ENCODE results near the gene LIMD2. TPM values are rescaled to one million over a fixed set of nuclear protein-coding genes. Genes with fewer than 3 reads are reported as not detected.

The LIMD2 gene
- polyA plus RNA-seq, 1 of the 3 experiments (the other 2 are of a cell fraction), result 78.0 TPM

GRCh38 chr17:63685578-63685977 is 14.3 kb downstream of the LIMD2 start:
- CTCF ChIA-PET, result interaction anchor here (0.5 to 17.5 kb wide), 5 partner anchors 5 to 260 kb away, joined by 3 to 233 read pairs (median 6); no protein-coding TSS in a partner anchor
- no peaks in the 10 kb centered on the region for H3K79me2 ChIP-seq (ENCODE audit: insufficient read depth)
- H3K36me3 ChIP-seq (replicated peaks in 1 of 2; ENCODE audit: control insufficient read depth in 1 of 2, insufficient read depth in 2 of 2, low read length in 1 of 2), result peaks cover 49 to 50% of the 10 kb centered on the region in 2 experiments

GRCh38 chr17:63685041-63685440 is 14.9 kb downstream of the LIMD2 start:
- H2AFZ ChIP-seq (ENCODE audit: low read depth), result no peak overlapping the region
- TF ChIP-seq RAD21 (IDR thresholded peaks at IDR 0.05; ENCODE audit: low read length) (no peak), NFIC (IDR thresholded peaks at IDR 0.05; ENCODE audit: borderline replicate concordance) (peak; percentile 37), FOXJ3 (CRISPR knock-in tag; IDR thresholded peaks at IDR 0.05) (no peak)
- no peaks in the 10 kb centered on the region for H4K20me1 ChIP-seq (ENCODE audit: insufficient read depth)
- ChIA-PET POLR2A (interaction anchor here (0.6 to 1.3 kb wide), 2 partner anchors 13 to 104 kb away, joined by 3 to 6 read pairs; no protein-coding TSS in a partner anchor), CTCF (interaction anchor here (1.1 to 17.5 kb wide), 4 partner anchors 5 to 259 kb away, joined by 3 to 233 read pairs (median 120); no protein-coding TSS in a partner anchor)
- no peak overlapping the region for H3K4me3 ChIP-seq (ENCODE audit: low read depth in 2 of 2, low read length in 1 of 2)
- H3K9me2 ChIP-seq, result no peaks in the 10 kb centered on the region
- no peak overlapping the region for H3K9ac ChIP-seq
- H3K79me2 ChIP-seq (ENCODE audit: insufficient read depth), result no peaks in the 10 kb centered on the region
- peak overlapping the region in 1 of 2 experiments; percentile 25; a peak in 1 of 4 replicates for H3K27ac ChIP-seq (ENCODE audit: low read depth in 2 of 2, low read length in 1 of 2)
- no peak overlapping the region for H3K4me2 ChIP-seq
- no peaks in the 10 kb centered on the region for H3K27me3 ChIP-seq (ENCODE audit: insufficient read depth)
- no peak for DNase-seq
- peaks cover 43 to 46% of the 10 kb centered on the region in 2 experiments for H3K36me3 ChIP-seq (replicated peaks in 1 of 2; ENCODE audit: control insufficient read depth in 1 of 2, insufficient read depth in 2 of 2, low read length in 1 of 2)
- 67% methylated on average over 2 of the region's 2 CpGs for WGBS (ENCODE audit: low lambda C conversion rate)
- H3K4me1 ChIP-seq (ENCODE audit: control insufficient read depth in 1 of 2, insufficient read depth in 2 of 2, low read depth in 1 of 2, low read length in 1 of 2), result peaks cover 0 to 13% of the 10 kb centered on the region in 2 experiments; a peak in 2 of 4 replicates
- H3K9me3 ChIP-seq, result no peaks in the 10 kb centered on the region
- H3F3A ChIP-seq (replicated peaks; ENCODE audit: insufficient read depth), result no peaks in the 10 kb centered on the region

More at GRCh38 chr17:63685578-63685977, 14.3 kb downstream of the LIMD2 start:
- H2AFZ ChIP-seq (ENCODE audit: low read depth), result no peak overlapping the region
- H3K9me3 ChIP-seq, result no peaks in the 10 kb centered on the region
- no peaks in the 10 kb centered on the region for H4K20me1 ChIP-seq (ENCODE audit: insufficient read depth)
- no peak for DNase-seq
- no peak overlapping the region for H3K9ac ChIP-seq
- no peak overlapping the region for H3K4me3 ChIP-seq (ENCODE audit: low read depth in 2 of 2, low read length in 1 of 2)
- no peaks in the 10 kb centered on the region for H3K27me3 ChIP-seq (ENCODE audit: insufficient read depth)
- H3K4me1 ChIP-seq (ENCODE audit: control insufficient read depth in 1 of 2, insufficient read depth in 2 of 2, low read depth in 1 of 2, low read length in 1 of 2), result peaks cover 0 to 12% of the 10 kb centered on the region in 2 experiments; a peak in 2 of 4 replicates
- no peak overlapping the region for H3K4me2 ChIP-seq
- H3K27ac ChIP-seq (ENCODE audit: low read depth in 2 of 2, low read length in 1 of 2), result peak overlapping the region in 1 of 2 experiments; percentile 25; a peak in 1 of 4 replicates
- no peaks in the 10 kb centered on the region for H3K9me2 ChIP-seq
- 96% methylated on average over 3 of the region's 3 CpGs for WGBS (ENCODE audit: low lambda C conversion rate)
- no peaks in the 10 kb centered on the region for H3F3A ChIP-seq (replicated peaks; ENCODE audit: insufficient read depth)
- POLR2A ChIA-PET, result interaction anchor here (0.6 to 1.3 kb wide), 2 partner anchors 13 to 103 kb away, joined by 3 to 6 read pairs; no protein-coding TSS in a partner anchor
- TF ChIP-seq EP300 (IDR thresholded peaks at IDR 0.05; ENCODE audit: borderline replicate concordance in 1 of 2, low read depth in 1 of 2, low read length in 1 of 2) (no peak), TAF1 (IDR thresholded peaks at IDR 0.05; ENCODE audit: borderline replicate concordance, low read depth, low read length) (no peak)

GRCh38 chr17:63682981-63683380 is 16.9 kb downstream of the LIMD2 start:
- Histone ChIP-seq H3K4me3 (ENCODE audit: low read depth in 2 of 2, low read length in 1 of 2) (no peak overlapping the region), H3K4me1 (ENCODE audit: control insufficient read depth in 1 of 2, insufficient read depth in 2 of 2, low read depth in 1 of 2, low read length in 1 of 2) (peaks cover 0 to 16% of the 10 kb centered on the region in 2 experiments; a peak in 2 of 4 replicates), H3K9me3 (no peaks in the 10 kb centered on the region), H3K27ac (ENCODE audit: low read depth in 2 of 2, low read length in 1 of 2) (no peak overlapping the region), H3K27me3 (ENCODE audit: insufficient read depth) (no peaks in the 10 kb centered on the region), H3K79me2 (ENCODE audit: insufficient read depth) (no peaks in the 10 kb centered on the region), H3K9me2 (no peaks in the 10 kb centered on the region), H3F3A (replicated peaks; ENCODE audit: insufficient read depth) (no peaks in the 10 kb centered on the region), H4K20me1 (ENCODE audit: insufficient read depth) (no peaks in the 10 kb centered on the region), H3K4me2 (no peak overlapping the region), H3K36me3 (replicated peaks in 1 of 2; ENCODE audit: control insufficient read depth in 1 of 2, insufficient read depth in 2 of 2, low read length in 1 of 2) (peaks cover 23 to 37% of the 10 kb centered on the region in 2 experiments), H3K9ac (no peak overlapping the region), H2AFZ (ENCODE audit: low read depth) (no peak overlapping the region)
- ChIA-PET POLR2A (interaction anchor here (1.4 to 1.7 kb wide), 2 partner anchors 10 to 12 kb away, joined by 5 to 6 read pairs; no protein-coding TSS in a partner anchor), CTCF (interaction anchor here (1.2 to 17.5 kb wide), 4 partner anchors 9 to 258 kb away, joined by 3 to 233 read pairs (median 8); no protein-coding TSS in a partner anchor)
- TF ChIP-seq ELF1 (IDR thresholded peaks at IDR 0.05) (no peak), FOXM1 (IDR thresholded peaks at IDR 0.05; ENCODE audit: low read depth) (no peak)
- DNase-seq, result no peak

Data from SK-N-SH (cell line).